ENCODE data around the gene AHNAK2. TPM values are rescaled to one million over a fixed set of nuclear protein-coding genes. Genes with fewer than 3 reads are reported as not detected.
A peak's percentile ranks its signal among the peaks of the same experiment; 100 is the strongest.

AHNAK2 gene
- total and polyA plus RNA-seq, 9 of the 15 experiments (the other 6 are each of a cell fraction or from before 2014, with no cell fraction given), result 0.04 to 0.09 (median 0.04) TPM; not detected in 6

DNA sequence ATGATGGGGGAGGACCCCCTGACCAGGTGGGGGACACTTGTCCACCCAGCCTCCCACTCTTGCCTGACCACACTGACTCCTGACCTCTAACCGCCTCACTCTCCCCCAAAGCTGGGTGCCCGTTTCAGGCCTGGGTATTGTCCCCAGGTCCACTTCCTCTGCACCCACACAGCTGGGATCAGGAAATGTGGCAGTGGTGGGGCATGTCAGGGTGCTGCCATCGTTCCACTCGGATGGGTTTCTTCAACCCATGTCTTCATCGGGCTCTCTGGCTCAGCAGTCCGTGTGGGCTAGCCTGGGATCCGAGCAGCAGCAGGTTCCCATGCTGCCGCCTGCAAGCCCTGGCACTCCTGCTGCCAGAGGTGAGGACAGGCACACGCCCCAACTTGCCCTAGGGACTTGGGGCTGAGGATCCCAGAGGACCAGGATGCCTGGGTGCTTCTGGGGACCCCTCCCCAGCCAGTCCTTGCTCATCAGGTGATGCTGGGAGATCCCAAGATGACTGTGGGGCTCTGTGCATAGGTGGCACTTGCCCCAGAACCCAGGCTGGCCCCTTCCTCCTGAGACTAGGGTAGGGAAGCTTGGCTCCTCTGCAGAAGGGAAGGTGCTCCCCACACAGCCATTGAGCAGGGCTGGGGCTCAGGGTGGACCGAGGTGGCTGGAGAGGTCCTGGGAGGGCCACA, 4.5 kb upstream of the AHNAK2 start:
- 35% methylated on average over 6 of the region's 10 CpGs for WGBS (ENCODE audit: insufficient coverage, low coverage, missing lambda C conversion rate)
- intact Hi-C loops (cut with micrococcal nuclease) (no loop called here), in situ Hi-C loops (cut with MboI) (no loop called here)
- Histone ChIP-seq H3K9me1 (ENCODE audit: control insufficient read depth, insufficient read depth, low read length) (no peaks in the 10 kb centered on the region), H3K9me3 (replicated peaks; ENCODE audit: control insufficient read depth, insufficient read depth, low read depth, low read length) (no peaks in the 10 kb centered on the region), H3K27me3 (ENCODE audit: control insufficient read depth in 2 of 2, insufficient read depth in 2 of 2, low read length in 2 of 2) (no peaks in the 10 kb centered on the region), H3K4me1 (replicated peaks in 1 of 2; ENCODE audit: control insufficient read depth in 2 of 2, insufficient read depth in 2 of 2, low read length in 2 of 2) (peaks cover 7 to 60% of the 10 kb centered on the region in 2 experiments; a peak in 4 of 5 replicates), H3K36me3 (ENCODE audit: control insufficient read depth, insufficient read depth, low read length) (no peaks in the 10 kb centered on the region), H2AFZ (ENCODE audit: low read depth, low read length) (no peak overlapping the region), H3K4me3 (no peak overlapping the region), H3K9ac (ENCODE audit: insufficient read depth in 1 of 2, low read depth in 2 of 2, low read length in 2 of 2) (peak overlapping the region in 1 of 2 experiments; percentile 17; a peak in 1 of 4 replicates), H3K4me2 (ENCODE audit: insufficient read depth, low read length) (no peak overlapping the region), H3K79me2 (ENCODE audit: control insufficient read depth, insufficient read depth, low read length) (no peaks in the 10 kb centered on the region; the same call in 2 of the 3 replicates), H4K20me1 (replicated peaks; ENCODE audit: control insufficient read depth, insufficient read depth, low read length) (no peaks in the 10 kb centered on the region; the same call in 1 of the 2 replicates), H3K27ac (ENCODE audit: extremely low read depth, low read depth, low read length) (no peak overlapping the region)
- BruUV-seq (replicated peaks), result no TSS peak
- ATAC-seq (no peak), FAIRE-seq (no peak), DNase-seq (ENCODE audit: extremely low read depth in 1 of 4, low spot score in 3 of 4) (no peak)
- ChIA-PET CTCF (ENCODE audit: low intra/inter-chr PET ratio) (no interaction called here), POLR2A (interaction anchor here (0.8 kb wide), 1 partner anchor 10 kb away, joined by 4 read pairs; no protein-coding TSS in a partner anchor)
- TF ChIP-seq RFX5 (IDR thresholded peaks at IDR 0.05; ENCODE audit: low read depth, low read length) (no peak), ZNF175 (CRISPR knock-in tag; IDR thresholded peaks at IDR 0.05; ENCODE audit: low read depth) (no peak), ZNF584 (CRISPR knock-in tag; IDR thresholded peaks at IDR 0.05; ENCODE audit: low read depth) (no peak), YBX1 (IDR thresholded peaks at IDR 0.05) (no peak), SMAD2 (IDR thresholded peaks at IDR 0.05; ENCODE audit: low read depth, low read length) (no peak)

All from K562 (cell line).